Esophagus muscularis mucosa (tissue), 4 donors: ENCODE measurements around the gene PIBF1. TPM values are rescaled to one million over a fixed set of nuclear protein-coding genes. Genes with fewer than 3 reads are reported as not detected.
"Not testable (repeated sequence)": the region's sequence is repeated elsewhere in the genome, so short reads cannot be mapped to it uniquely, and the experiment has no call there.

ENCODE experiments used
- DNase-seq: peaks from one replicate; pipeline ENCODE4 v3.0.0-alpha.2; 2017; ENCODE audit errors: extremely low spot score
- H3K27ac ChIP-seq, 4 donors: fragments of 200-600 bp; sonication (generic); replicated peaks in 1 of 4; 1 replicate in 3 of 4; 2 replicates in 1 of 4; pipeline ENCODE4 v1.5.1; 2016 to 2019; ENCODE audit warnings: mild to moderate bottlenecking in 1 of 4
- H3K27me3 ChIP-seq, 4 donors: fragments of 200-600 bp; sonication (generic); one replicate each; pipeline versions ENCODE4 v1.5.1 to v1.6.0; 2016 to 2019
- H3K36me3 ChIP-seq, 4 donors: fragments of 200-600 bp; sonication (generic); one replicate each; pipeline ENCODE4 v1.5.1; 2016 to 2019
- H3K4me1 ChIP-seq, 4 donors: fragments of 200-600 bp; sonication (generic); one replicate each; pipeline ENCODE4 v1.5.1; 2016 to 2019
- H3K4me3 ChIP-seq, 4 donors: fragments of 200-600 bp; sonication (generic); 1 replicate in 2 of 4; 2 replicates in 2 of 4; pipeline ENCODE4 v1.5.1; 2016 to 2019; ENCODE audit warnings: mild to moderate bottlenecking in 4 of 4, moderate library complexity in 1 of 4
- H3K9me3 ChIP-seq, 4 donors: fragments of 200-600 bp; sonication (generic); 1 replicate in 3 of 4; 2 replicates in 1 of 4; pipeline ENCODE4 v1.5.1; 2016 to 2019
- CTCF ChIP-seq, 3 experiments: fragments of 200-600 bp in 2 of 3; fragments of 450-650 bp in 1 of 3; sonication (generic) in 2 of 3; IDR thresholded peaks; one replicate each; pipeline ENCODE4 v1.5.1; 2017 to 2019; ENCODE audit warnings: antibody characterized with exemption in 3 of 3, mild to moderate bottlenecking in 2 of 3, moderate library complexity in 1 of 3
- EP300 ChIP-seq: sonication (generic); formaldehyde crosslinking; IDR thresholded peaks from one replicate; pipeline ENCODE4 v1.6.1; 2017; ENCODE audit warnings: antibody characterized with exemption
- POLR2A ChIP-seq: fragments of 450-650 bp; IDR thresholded peaks from one replicate; pipeline ENCODE4 v1.6.1; 2017; ENCODE audit warnings: antibody characterized with exemption, moderate library complexity, mild to moderate bottlenecking, low read depth
- POLR2AphosphoS5 ChIP-seq, 2 donors: sonication (generic); formaldehyde crosslinking; IDR thresholded peaks; one replicate each; pipeline ENCODE4 v1.6.1; 2017; ENCODE audit warnings: antibody characterized with exemption in 2 of 2
- WGBS: methylation state at CpG from one replicate; pipeline ENCODE4 v1.1.5; 2018; 5-methylcytosine and 5-hydroxymethylcytosine counted together
- intact Hi-C: fragments of 100-400 bp; cut with DNase I; formaldehyde crosslinking; loops from one replicate; pipeline ENCODE4 v1.15.1; 2023
- total RNA-seq, 4 donors: library from RNA; depleted of rRNA; stranded (reverse); fragments of >200 nt; gene quantifications; one replicate each; pipeline versions ENCODE4 v1.1.0 to v1.2.1, GENCODE V29; 2016

The PIBF1 gene
- total RNA-seq, 4 donors from 2014 or later = 9.9 to 18.9 (median 13.3) TPM

- TF ChIP-seq POLR2AphosphoS5 (IDR thresholded peaks at IDR 0.05) (no peak), POLR2A (no peak), CTCF (IDR thresholded peaks at IDR 0.05) (no peak), EP300 (no peak)
- no peak overlapping the region for H3K4me3 ChIP-seq
Observed at GRCh38 chr13:73040968-73041596, 259.1 kb downstream of the PIBF1 start.

GRCh38 chr13:73045031-73045430 lies 263.1 kb downstream of the PIBF1 start:
- Histone ChIP-seq H3K27me3 (no peaks in the 10 kb centered on the region), H3K9me3 (no peaks in the 10 kb centered on the region), H3K27ac (no peak overlapping the region), H3K4me3 (no peak overlapping the region), H3K36me3 (no peaks in the 10 kb centered on the region), H3K4me1 (no peaks in the 10 kb centered on the region)
- intact Hi-C loops = no loop called here
- DNase-seq = no peak
- no peak for TF ChIP-seq EP300
- no peak for TF ChIP-seq CTCF (IDR thresholded peaks at IDR 0.05)
- no peak for TF ChIP-seq POLR2A
- TF ChIP-seq POLR2AphosphoS5 (IDR thresholded peaks at IDR 0.05) = no peak
- 92% methylated on average over 6 of the region's 6 CpGs for WGBS

More at GRCh38 chr13:73040968-73041596, 259.1 kb downstream of the PIBF1 start:
- Histone ChIP-seq H3K36me3 (no peaks in the 10 kb centered on the region), H3K4me1 (no peaks in the 10 kb centered on the region), H3K27ac (no peak overlapping the region), H3K27me3 (no peaks in the 10 kb centered on the region), H3K9me3 (no peaks in the 10 kb centered on the region)
- no peak for DNase-seq
- intact Hi-C loops = no loop called here
- 83% methylated on average over 7 of the region's 7 CpGs for WGBS

GRCh38 chr13:73048615-73049014 lies 266.7 kb downstream of the PIBF1 start:
- H3K4me3 ChIP-seq, H3K27me3 ChIP-seq, H3K4me1 ChIP-seq, H3K27ac ChIP-seq, H3K9me3 ChIP-seq, H3K36me3 ChIP-seq, DNase-seq, intact Hi-C loops: not testable (repeated sequence)
- 86% methylated on average over 2 of the region's 2 CpGs for WGBS

GRCh38 chr13:73054712-73055111 lies 272.8 kb downstream of the PIBF1 start:
- Histone ChIP-seq H3K36me3 (no peaks in the 10 kb centered on the region), H3K27me3 (peaks cover 0 to 3% (median 0%) of the 10 kb centered on the region in 4 donors), H3K27ac (no peak overlapping the region), H3K4me1 (peaks cover 6 to 11% (median 8%) of the 10 kb centered on the region in 4 donors), H3K9me3 (no peaks in the 10 kb centered on the region), H3K4me3 (no peak overlapping the region)
- intact Hi-C loops = loop anchor here (10.0 kb wide), 2 partner anchors 230 to 650 kb away; no protein-coding TSS in a partner anchor
- TF ChIP-seq POLR2AphosphoS5 (IDR thresholded peaks at IDR 0.05) (no peak), POLR2A (no peak), CTCF (IDR thresholded peaks at IDR 0.05) (no peak), EP300 (no peak)
- no peak for DNase-seq
- 69% methylated on average over 5 of the region's 5 CpGs for WGBS

GRCh38 chr13:73055813-73056564 lies 274.1 kb downstream of the PIBF1 start:
- Histone ChIP-seq H3K4me3 (no peak overlapping the region), H3K27ac (no peak overlapping the region), H3K36me3 (no peaks in the 10 kb centered on the region), H3K9me3 (no peaks in the 10 kb centered on the region), H3K4me1 (peaks cover 6 to 19% (median 15%) of the 10 kb centered on the region in 4 donors), H3K27me3 (peaks cover 0 to 3% (median 0%) of the 10 kb centered on the region in 4 donors)
- no peak for DNase-seq
- 72% methylated on average over 8 of the region's 8 CpGs for WGBS
- intact Hi-C loops = loop anchor here (10.0 kb wide), 2 partner anchors 229 to 649 kb away; no protein-coding TSS in a partner anchor
- no peak for TF ChIP-seq POLR2AphosphoS5 (IDR thresholded peaks at IDR 0.05)
- TF ChIP-seq POLR2A = no peak
- TF ChIP-seq CTCF (IDR thresholded peaks at IDR 0.05) = no peak
- no peak for TF ChIP-seq EP300
